Measurements from ENCODE around the gene EEFSEC.
A peak's percentile ranks its signal among the peaks of the same experiment; 100 is the strongest.

EEFSEC gene

GRCh38 chr3:128339491-128340012 lies 186.3 kb downstream of the EEFSEC start:
- DNase-seq: no peak

- no peak for DNase-seq
Measured at GRCh38 chr3:128340198-128340903, 187.1 kb downstream of the EEFSEC start.

- DNase-seq: no peak
Measured at GRCh38 chr3:128340904-128341555, 187.7 kb downstream of the EEFSEC start.

- no peak for DNase-seq
Measured at GRCh38 chr3:128341659-128342395, 188.5 kb downstream of the EEFSEC start.

- DNase-seq: no peak
Measured at GRCh38 chr3:128342701-128343180, 189.5 kb downstream of the EEFSEC start.

GRCh38 chr3:128343287-128344051 lies 190.2 kb downstream of the EEFSEC start:
- peak in 2 of 3 experiments; percentile 84 to 95 for DNase-seq

- no peak for DNase-seq
Measured at GRCh38 chr3:128344052-128344735, 190.9 kb downstream of the EEFSEC start.

GRCh38 chr3:128345196-128345595 lies 191.9 kb downstream of the EEFSEC start:
- DNase-seq: no peak

- peak in 2 of 3 experiments; percentile 73 to 91 for DNase-seq
Measured at GRCh38 chr3:128346562-128346961, 193.3 kb downstream of the EEFSEC start.

- DNase-seq: no peak
Measured at GRCh38 chr3:128347282-128347681, 194.0 kb downstream of the EEFSEC start.

GRCh38 chr3:128348075-128348474 lies 194.8 kb downstream of the EEFSEC start:
- no peak for DNase-seq

GRCh38 chr3:128348805-128349531 lies 195.7 kb downstream of the EEFSEC start:
- peak in 1 of 3 experiments; percentile 38 for DNase-seq

- DNase-seq: no peak
Measured at GRCh38 chr3:128349963-128350599, 196.8 kb downstream of the EEFSEC start.

- peak in 2 of 3 experiments; percentile 81 to 95 for DNase-seq
Measured at GRCh38 chr3:128351546-128351945, 198.3 kb downstream of the EEFSEC start.

GRCh38 chr3:128352326-128352725 lies 199.0 kb downstream of the EEFSEC start:
- DNase-seq: no peak

- DNase-seq: no peak
Measured at GRCh38 chr3:128353361-128353965, 200.2 kb downstream of the EEFSEC start.

GRCh38 chr3:128353991-128354687 lies 200.9 kb downstream of the EEFSEC start:
- no peak for DNase-seq

GRCh38 chr3:128354788-128355542 lies 201.7 kb downstream of the EEFSEC start:
- no peak for DNase-seq

GRCh38 chr3:128355543-128355919 lies 202.2 kb downstream of the EEFSEC start:
- DNase-seq: no peak

Measured in NCI-H1417 (cell line).